Stimulated activated CD8-positive, alpha-beta memory T cell treated with anti-CD3 and anti-CD28 coated beads, Interleukin-15, amount 100 ng/mL, for 1 hour (primary cell): ENCODE results near the gene WIPF3.

ENCODE experiments used
- DNase-seq: peaks from one replicate; pipeline ENCODE4 v3.0.0-alpha.2; 2020; ENCODE audit warnings: low read depth

The WIPF3 gene

DNA sequence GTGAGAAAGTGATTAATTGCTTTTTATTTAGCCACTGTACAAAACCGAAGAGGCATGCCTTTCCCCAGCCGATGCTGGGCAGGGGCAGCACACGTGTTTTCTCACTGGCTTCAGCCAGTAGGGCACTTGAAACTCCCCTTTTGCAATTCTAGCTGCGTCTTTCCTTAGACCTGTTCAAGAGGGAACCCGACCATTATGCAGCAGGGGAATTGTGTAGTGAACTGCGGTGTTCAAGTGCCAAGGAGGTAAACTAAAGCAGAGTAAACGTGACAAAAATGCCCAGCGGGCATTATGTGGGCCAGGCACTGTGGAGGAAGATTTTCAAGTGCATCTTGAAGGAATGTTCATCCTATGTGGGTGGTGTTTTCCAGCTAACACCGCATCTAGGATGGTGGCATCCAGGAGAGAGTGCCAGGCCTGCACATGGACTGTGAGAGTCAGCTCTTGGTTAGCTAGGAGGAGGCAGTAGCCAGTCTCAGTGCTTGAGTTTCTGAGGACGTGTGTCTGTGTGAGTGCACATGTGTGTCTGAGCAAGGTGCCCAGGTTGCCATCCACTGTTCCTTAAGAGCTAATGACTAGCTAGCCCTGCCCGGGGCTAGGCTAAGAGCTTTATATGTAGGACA is 3.3 kb downstream of the WIPF3 start:
- DNase-seq: no peak

DNA sequence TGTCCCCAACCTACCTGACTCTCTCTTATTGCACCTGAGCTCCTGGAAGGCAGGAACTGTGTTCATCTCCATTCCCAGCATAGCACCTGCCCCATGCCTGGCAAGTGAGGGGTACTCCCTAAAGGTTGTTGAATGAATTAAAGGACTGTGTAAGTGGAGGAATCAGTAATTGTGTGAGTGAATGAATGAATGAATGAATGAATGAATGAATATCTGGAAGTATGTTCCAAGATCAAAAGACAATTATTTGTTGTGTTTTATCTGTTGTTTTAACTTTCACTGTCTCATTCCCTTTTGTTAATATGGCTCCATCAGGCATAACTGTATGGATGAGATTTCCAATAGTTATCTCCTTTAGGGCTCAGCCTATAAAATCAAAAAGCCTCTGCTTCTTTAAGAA is 4.0 kb downstream of the WIPF3 start:
- no peak for DNase-seq

DNA sequence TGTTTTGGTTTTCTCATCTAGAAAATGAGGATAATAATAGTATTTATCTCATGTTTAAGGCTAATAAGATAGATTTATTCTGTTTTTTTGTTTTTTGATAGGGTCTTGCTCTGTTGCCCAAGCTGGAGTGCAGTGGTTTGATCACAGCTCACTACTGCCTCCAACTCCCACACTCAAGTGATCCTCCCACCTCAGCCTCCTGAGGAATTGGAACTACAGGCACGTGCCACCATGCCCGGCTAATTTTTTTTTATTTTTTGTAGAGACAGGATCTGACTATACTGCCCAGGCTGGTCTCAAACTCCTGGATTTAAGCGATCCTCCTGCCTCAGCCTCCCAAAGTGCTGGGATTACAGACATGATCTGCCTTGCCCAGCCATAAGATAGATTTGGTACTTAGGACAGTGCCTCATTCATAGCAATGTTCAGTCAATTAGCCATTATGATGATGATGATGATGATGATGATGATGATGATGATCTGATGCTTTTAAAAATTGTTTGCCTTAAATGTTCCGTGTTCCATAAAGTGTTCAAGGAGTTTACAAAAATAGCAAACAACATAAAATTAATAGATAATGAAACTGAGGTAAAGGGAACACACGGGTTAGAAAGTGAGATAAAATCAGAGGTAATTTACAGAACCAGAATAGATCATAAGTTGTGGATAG is 4.6 kb downstream of the WIPF3 start:
- no peak for DNase-seq

DNA sequence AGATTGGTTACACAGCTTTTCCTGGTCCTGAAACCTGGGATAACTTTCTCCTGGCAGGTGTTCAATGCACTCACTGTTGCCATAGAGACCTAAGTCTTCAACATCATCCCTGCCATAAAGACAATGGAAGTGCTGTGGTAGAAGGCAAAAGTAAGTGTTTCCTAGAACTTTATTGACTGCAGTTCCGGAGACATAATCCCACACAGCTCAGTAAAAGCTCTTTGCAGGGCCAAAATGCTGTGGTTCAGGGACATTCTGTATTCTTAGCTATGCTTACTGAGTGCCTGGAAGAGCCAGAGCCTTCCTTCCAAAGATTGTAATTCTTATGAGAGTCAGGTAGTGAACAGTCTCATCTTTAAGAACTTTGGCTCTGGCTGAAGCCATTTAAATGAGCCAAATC is 5.3 kb downstream of the WIPF3 start:
- DNase-seq: no peak

DNA sequence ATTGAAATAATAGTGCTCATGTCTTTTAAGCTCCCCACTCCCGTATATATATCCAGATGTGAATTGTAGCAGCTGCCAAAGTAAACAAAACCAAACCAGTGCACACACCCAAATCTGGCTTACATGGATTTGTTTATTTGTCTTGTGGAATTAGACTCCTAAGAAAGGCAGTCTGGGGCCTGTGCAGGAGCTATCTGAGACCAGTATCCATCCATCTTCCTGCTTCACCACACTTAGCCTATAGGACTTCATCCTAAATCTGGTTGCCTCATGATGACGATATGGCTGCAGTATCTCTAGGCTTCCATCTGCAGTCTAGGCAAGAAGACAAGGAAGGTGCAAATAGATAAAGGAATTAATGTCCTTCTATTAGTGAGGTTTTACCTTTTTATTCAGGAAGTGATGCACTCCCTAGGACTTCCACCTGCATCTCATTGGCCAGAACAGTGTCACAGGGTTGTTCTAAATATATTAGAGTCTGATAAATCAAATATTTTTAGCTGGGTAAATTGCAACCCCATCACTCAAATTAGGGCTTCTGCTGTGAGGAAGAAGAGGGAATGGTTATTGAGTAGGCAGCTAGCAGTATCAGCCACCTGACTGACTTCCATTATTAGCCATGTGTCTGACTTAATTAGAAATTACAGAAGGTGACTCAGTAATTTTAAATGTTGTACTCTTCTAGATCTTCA is 6.0 kb downstream of the WIPF3 start:
- DNase-seq: no peak

DNA sequence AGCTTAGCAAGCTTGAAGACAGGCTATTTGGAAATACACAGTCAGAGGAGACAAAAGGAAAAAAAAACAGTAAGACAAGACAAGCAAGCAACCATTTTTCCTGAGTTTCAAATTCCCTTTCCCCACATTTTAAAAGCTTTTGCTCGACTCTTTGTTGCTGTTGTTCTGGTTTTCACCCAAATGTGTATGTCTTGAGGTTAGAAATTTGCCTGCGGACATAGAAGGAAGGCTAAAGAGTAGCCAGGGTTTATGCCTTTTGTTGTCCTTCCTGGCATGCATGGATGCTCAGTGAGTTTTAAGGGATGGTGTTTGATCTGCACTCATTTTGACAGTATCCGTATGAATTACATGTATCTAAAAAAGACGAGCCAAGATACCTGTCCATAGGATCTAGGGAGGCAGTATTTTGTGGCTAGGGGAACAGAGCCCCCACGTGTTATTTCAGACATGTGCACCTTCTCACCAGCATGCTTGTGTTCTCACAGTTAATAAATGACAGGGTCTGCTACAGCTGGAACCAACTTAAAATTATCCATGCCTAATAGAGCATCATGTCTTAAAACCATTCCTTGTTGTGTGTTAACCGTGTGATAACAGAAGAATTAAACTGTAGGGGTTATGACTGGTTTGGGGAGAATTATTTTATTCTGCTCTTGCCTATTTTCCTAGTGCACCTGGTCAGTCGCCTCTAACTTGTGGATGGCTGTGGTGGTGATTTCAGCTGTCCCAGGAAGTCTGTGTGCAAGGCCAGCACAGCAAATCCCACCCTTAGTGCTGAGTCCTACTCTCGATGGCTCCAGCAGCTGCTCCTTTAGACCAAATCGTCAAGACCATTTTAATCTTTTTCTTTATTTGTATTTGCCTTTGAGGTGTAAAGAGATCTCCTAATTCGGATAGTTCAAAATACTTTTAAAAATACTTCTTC is 9.1 kb downstream of the WIPF3 start:
- no peak for DNase-seq

DNA sequence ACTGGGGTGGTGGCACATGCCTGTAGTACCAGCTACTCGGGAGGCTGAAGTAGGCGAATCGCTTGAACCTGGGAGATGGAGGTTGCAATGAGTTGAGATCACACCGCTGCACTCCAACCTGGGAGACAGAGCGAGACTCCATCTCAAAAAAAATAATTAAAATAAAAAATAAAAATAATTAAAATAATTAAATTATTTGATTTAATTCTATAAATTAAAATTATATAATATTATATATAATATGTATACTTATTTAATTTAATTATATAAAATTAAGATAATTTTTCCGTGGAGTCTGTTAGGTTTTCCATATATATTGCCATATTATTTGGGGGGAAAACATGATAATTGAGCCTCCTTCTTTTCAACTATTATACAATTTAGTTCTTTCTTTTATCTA is 12.0 kb downstream of the WIPF3 start:
- no peak for DNase-seq

DNA sequence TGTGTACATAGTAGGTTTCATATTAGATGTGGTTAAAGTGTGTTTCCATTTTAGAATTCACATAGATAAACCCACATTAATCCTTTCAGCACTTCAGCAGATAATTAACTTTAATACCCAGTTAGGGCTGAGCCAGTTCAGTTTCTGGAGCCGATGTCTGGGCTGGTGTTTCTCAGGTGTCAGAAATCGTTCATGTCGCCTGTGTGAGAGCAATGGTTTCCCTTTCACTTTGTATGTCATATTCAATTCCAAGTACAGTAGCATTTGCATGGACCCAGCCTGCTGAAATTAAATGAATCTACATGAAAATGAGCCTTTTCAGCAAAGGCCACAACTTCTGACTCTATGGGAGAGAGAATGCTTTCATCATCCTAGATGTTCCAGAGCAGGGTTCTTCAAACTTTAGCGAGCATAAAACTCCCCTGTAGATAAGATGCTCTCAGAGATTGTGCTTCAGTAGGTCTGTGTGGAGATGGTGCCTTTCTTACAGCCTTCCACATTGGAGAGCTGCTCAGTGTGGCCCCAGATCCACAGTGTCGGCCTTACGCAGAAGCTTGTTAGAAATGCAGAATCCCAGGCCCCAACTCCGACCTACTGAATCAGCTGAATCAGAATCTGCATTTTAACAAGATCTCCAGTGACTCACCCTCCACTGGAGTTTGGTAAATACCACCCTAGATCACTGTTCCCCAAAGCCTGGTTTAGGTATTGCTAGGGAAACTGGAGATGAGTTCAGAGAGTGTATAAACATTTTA is 19.6 kb downstream of the WIPF3 start:
- no peak for DNase-seq

DNA sequence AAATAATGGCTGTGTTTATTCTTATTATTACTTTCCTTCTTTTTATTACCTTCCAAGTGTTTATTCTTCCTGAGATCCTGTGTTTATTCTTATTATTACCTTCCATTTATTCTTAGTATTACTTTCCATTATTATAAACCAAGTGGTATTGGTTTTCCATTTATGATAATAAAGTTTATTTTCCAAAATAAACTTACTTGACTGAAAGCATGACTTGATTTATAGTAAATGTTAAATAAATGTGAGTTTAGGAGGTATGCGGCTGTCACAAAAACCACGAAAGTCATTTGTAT is 20.2 kb downstream of the WIPF3 start:
- DNase-seq: no peak

DNA sequence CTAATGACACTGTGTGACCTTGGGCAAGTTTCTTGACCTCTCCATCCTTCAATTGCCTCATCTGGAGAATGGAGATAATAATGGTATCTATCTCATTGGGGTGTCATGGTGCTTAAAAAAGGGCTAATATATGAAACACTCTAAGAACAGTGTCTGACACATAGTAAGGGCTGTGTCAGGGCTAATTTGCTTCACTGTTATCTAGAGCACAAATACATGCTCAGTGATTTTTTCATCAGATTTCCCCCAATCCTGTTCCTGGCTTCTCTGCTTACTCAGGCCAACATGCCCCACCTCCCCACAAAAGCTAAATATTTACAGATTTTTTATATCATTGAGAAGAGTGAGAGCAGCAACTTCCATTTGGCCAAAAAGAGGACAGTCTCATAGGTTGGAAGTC is 20.6 kb downstream of the WIPF3 start:
- no peak for DNase-seq

DNA sequence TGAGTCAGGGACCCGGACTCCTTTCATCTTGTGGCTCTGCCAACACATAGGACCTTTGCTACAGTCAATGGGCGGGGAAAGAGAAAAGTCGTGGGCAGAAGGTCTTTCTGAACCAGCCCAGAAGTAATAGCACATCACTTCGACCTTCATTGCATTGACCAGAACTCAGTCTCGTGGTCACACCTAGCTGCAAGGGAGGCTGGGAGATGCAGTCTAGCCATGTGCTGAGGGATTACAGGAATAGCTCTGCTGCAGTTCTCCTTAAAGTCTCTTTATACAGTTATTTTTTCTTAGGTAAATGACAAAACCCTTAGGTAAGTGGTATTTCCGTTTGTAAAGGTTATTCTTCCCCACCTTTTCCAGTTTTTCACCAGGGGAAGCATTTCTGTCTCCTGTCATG is 25.4 kb downstream of the WIPF3 start:
- no peak for DNase-seq

DNA sequence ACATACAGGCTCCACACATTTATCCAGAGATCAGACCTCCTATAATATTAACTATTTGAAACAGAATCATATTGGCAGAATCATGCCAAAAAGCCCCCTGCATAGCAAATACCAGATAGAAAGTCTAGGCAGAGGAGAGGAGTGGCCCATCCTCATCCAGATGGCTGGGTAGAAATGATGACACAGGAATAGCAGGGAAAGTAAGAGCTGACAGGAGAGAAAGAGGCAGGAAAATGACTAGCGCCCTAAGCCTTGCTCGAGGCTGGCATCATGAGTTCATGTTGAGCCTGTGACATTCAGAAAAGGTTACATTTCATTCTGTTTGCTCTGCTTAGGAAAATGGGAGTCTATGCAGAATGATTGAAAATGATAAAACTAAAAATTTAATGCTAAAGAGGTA is 27.6 kb downstream of the WIPF3 start:
- no peak for DNase-seq

DNA sequence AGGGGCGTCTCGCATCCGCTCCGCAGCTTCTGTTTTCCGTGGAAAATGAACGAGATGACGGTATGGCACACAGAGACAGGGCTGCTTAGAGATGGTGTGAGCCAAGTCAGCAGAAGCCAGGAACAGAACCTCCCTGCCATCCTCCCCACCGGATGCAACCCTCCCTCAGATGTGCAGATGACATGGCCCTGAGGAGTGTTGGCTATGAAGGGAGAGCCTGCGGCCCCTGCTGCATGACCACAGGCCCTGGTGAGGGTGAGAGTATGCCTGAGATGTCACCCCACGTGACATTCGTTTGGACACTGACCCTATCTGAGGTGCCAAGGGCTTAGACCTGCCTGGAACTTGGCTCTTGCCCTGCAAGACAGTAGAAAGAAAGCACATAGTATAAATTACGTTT is 29.4 kb downstream of the WIPF3 start:
- DNase-seq: no peak

DNA sequence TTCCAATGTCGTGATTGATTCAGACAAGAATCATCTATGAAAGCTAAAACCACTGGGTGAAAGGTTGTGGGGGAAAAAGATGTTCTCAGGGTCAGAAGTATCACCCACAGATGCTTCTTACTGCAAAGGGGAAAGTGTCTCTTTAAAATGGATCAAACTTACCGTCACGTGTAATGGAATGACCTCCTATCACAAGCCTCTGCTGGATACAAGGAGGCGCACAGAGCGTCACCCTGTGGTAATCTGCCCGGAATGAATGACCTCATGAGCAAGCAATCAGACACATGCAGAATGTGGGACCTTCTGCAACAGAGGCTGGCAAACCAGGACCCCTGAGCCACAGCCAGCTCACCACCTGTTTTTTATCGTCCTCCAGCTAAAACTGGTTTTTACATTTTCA is 33.0 kb downstream of the WIPF3 start:
- no peak for DNase-seq

DNA sequence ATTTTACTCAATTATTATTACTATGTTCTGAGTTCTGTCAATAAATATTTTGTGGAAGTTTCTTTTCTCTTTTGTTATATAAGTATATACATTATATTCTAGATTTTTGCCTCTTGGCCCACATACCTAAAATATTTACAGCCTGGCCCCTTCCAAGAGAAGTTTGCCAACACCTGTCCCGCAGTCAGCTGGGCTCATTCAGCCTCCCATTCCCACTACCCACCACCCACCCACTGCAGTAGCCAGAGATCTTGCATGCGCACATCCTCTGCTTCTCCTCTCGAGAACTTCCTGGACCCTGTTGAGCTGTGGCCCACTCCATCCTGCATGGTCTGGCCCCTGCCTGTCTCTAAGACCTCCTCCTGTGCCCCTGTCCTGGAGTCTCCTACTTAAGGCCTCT is 33.6 kb downstream of the WIPF3 start:
- DNase-seq: no peak

DNA sequence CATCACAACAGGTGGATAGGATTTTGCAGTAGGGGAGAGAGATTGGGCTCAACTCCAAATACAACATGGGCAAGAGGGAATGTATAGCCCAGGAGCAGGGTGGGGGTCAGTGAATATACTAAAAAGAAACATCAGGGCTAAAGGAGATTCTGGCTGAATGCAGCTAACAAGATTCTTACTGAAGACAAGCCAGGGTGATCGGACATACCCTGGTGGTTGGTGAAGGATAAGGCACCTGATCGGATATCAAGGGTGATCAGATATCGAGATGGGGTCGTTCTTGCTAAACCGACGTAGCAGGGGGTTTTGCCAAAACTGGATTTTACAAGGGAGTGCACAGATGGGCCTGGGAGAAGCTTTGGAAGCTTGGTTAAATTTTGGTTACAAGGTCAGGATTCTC is 34.4 kb downstream of the WIPF3 start:
- no peak for DNase-seq

DNA sequence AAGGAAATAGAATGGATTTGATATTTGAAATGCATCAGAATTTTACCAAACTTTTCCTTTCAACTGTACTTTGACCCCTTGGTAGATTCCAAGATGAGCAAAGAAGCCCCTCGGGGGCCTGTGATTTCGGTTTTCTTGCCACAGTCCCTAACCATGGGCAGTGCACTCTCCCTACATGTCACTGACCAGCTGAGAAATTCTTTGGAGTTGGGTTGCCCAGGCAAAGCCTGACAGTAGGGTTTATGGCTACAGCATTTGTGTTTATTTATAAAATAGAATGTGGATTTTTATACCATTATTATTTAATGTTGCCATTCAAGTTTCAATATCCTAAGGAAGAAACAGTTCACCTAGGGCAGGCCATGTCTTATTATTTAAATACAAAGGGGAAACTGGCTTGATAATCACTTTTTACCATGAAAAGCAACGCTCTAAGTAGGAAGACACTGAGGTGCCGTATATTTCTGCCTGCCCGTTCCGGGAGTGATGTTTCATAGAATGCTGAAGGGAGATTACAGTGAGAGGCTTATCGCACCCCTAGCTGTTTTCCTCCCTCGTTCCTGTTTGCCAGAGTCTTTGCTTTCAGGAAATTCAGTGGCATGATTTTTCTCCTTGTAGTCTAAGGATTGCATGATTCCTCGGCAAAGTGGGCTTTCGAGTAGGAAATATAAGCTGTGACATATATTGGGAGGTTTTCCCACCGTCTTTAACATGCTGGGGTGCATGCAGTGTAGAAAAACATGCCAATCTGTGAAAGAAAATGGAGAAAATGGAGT is 35.8 kb downstream of the WIPF3 start:
- no peak for DNase-seq

DNA sequence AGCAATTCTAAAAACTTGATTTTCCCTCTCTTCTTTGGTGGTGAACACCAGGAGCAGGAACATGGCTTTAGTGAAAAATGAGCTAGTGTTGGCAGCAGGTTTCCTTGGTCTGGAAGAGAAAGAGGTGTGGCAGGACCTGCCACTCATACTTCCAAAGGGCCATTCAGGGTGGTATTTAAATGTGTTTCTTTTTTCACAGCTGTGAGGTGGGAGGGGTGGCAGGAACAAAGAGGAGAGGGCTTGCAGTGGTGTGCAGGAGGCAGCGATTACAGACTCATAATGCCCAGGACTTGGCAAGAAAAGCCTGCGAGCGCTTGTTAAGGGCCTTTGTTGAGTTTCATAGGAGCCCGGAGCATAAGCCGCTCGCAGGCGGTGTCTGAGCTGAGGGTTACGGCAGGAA is 36.8 kb downstream of the WIPF3 start:
- DNase-seq: no peak

DNA sequence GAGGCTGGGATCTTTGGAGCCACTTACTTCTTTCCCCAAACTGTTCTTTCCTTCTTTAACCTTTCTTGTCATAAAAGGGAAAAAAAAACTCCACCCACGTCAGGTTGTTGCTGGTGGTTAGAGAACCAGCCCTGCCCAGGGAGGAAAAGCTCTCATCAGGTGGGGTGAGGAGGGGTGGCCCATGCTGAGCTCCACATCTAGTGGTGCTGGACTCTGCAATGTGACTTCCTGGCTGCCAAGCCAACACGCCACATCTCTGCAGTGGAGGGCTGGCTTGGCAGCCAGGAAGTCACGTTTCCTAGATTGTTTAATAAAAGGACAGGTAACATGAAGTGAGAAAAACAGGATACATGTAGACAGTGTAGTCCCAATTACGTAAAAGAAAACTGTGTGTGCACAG is 37.4 kb downstream of the WIPF3 start:
- DNase-seq: no peak

DNA sequence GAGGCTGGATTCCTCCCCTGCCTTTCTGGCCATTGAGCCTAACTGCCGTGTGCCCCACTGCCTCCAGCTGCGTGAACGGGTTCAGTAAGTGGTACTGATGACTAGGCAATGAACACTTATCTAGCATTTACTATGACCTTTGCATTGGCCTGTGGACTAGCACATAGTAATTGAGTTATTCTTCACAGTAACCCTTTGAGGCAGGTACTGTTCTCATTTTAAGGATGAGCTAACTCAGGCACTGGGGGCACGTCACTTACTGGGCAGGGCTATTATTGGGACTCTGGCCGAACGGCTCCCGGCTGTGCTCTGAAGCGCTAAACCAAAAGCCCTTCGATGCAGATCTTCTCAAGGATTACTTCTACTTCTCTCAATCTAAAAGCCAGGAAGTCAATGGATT is 38.3 kb downstream of the WIPF3 start:
- DNase-seq: no peak

DNA sequence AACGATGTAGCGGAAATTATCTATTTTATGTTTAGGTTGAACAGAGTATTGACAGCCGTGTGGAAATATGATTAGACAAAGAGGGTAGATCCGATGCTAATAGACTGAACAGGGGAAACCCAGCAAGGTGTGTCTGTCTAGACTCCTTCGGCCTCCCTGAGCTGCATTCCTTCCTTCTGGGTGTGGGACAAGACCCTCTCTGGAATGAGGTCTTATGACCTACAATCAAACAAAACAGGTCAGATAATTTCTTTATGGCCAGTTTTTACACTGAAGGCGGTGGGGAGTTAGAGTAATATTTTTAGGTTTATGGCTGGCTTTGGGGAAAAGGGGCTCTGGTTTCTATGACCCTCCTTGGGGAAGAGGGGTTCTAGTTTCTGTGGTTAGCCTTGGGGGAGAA is 41.2 kb downstream of the WIPF3 start:
- no peak for DNase-seq
